Hepatocyte (in vitro differentiated cells): Measurements from ENCODE around the gene MTF1. TPM values are rescaled to one million over a fixed set of nuclear protein-coding genes. Genes with fewer than 3 reads are reported as not detected.

Source experiments
- DNase-seq: peaks from one replicate; pipeline ENCODE4 v3.0.0-alpha.2; 2016; ENCODE audit warnings: low spot score
- H2AFZ ChIP-seq: fragments of 200-600 bp; sonication (generic); 2 replicates; pipeline ENCODE4 v1.6.0; 2016; ENCODE audit warnings: antibody characterized with exemption, mild to moderate bottlenecking
- H3K27ac ChIP-seq: fragments of 200-600 bp; sonication (generic); 2 replicates; pipeline ENCODE4 v1.5.1; 2016; ENCODE audit warnings: mild to moderate bottlenecking
- H3K27me3 ChIP-seq: fragments of 200-600 bp; sonication (generic); 2 replicates; pipeline ENCODE4 v1.6.1; 2016
- H3K36me3 ChIP-seq: fragments of 200-600 bp; sonication (generic); replicated peaks from 2 replicates; pipeline ENCODE4 v1.5.1; 2016; ENCODE audit warnings: low read depth; ENCODE audit not compliant: insufficient read depth
- H3K4me1 ChIP-seq: fragments of 200-600 bp; sonication (generic); 2 replicates; pipeline ENCODE4 v1.5.1; 2016; ENCODE audit warnings: mild to moderate bottlenecking, moderate library complexity; ENCODE audit not compliant: insufficient read depth
- H3K4me2 ChIP-seq: fragments of 200-600 bp; sonication (generic); 2 replicates; pipeline ENCODE4 v1.6.0; 2016
- H3K4me3 ChIP-seq: fragments of 200-600 bp; sonication (generic); 2 replicates; pipeline ENCODE4 v1.5.1; 2016; ENCODE audit warnings: mild to moderate bottlenecking
- H3K79me2 ChIP-seq: fragments of 200-600 bp; sonication (generic); 2 replicates; pipeline ENCODE4 v1.6.0; 2017; ENCODE audit warnings: mild to moderate bottlenecking
- H3K9me2 ChIP-seq: fragments of 200-600 bp; sonication (generic); replicated peaks from 2 replicates; pipeline ENCODE4 v1.6.0; 2017; ENCODE audit warnings: mild to moderate bottlenecking; ENCODE audit not compliant: insufficient read depth
- H3K9me3 ChIP-seq: fragments of 200-600 bp; sonication (generic); 2 replicates; pipeline ENCODE4 v1.5.1; 2016; ENCODE audit warnings: low read depth, mild to moderate bottlenecking
- H4K20me1 ChIP-seq: fragments of 200-600 bp; sonication (generic); 2 replicates; pipeline ENCODE4 v1.6.0; 2016; ENCODE audit warnings: mild to moderate bottlenecking; ENCODE audit not compliant: insufficient read depth, poor library complexity, severe bottlenecking
- EZH2 ChIP-seq: fragments of 200-600 bp; sonication (generic); IDR thresholded peaks from 2 replicates; pipeline ENCODE4 v1.6.1; 2016; ENCODE audit warnings: antibody characterized with exemption, mild to moderate bottlenecking, borderline replicate concordance
- EZH2phosphoT487 ChIP-seq: fragments of 200-600 bp; sonication (generic); IDR thresholded peaks from one replicate; pipeline ENCODE4 v1.6.1; 2018; ENCODE audit warnings: antibody characterized with exemption, mild to moderate bottlenecking, low read depth, moderate library complexity; ENCODE audit not compliant: unreplicated experiment, severe bottlenecking
- WGBS: methylation state at CpG from one replicate; pipeline ENCODE4 v1.1.6; 2016; ENCODE audit warnings: low lambda C conversion rate; ENCODE audit errors: missing lambda C conversion rate; 5-methylcytosine and 5-hydroxymethylcytosine counted together
- polyA plus RNA-seq: library from polyadenylated mRNA; unstranded; fragments of >200 nt; fragmentation: Nextera tagmentation; extraction: Ambion mirVana; gene quantifications from 2 replicates; pipeline ENCODE4 v1.2.1, GENCODE V29; 2016
- total RNA-seq: library from RNA; depleted of rRNA; stranded (reverse); fragments of >200 nt; gene quantifications from 2 replicates; pipeline ENCODE4 v1.2.3, GENCODE V29; 2014
- TF ChIP-seq, protein P1 (sequence below): fragments of 200-600 bp; sonication (generic); IDR thresholded peaks from 2 replicates; pipeline ENCODE4 v1.5.1; 2016; ENCODE audit warnings: antibody characterized with exemption, mild to moderate bottlenecking; ENCODE audit not compliant: poor library complexity

Gene MTF1
- total and polyA plus RNA-seq, 2 experiments from 2014 or later, result 5.0 to 5.1 TPM

DNA sequence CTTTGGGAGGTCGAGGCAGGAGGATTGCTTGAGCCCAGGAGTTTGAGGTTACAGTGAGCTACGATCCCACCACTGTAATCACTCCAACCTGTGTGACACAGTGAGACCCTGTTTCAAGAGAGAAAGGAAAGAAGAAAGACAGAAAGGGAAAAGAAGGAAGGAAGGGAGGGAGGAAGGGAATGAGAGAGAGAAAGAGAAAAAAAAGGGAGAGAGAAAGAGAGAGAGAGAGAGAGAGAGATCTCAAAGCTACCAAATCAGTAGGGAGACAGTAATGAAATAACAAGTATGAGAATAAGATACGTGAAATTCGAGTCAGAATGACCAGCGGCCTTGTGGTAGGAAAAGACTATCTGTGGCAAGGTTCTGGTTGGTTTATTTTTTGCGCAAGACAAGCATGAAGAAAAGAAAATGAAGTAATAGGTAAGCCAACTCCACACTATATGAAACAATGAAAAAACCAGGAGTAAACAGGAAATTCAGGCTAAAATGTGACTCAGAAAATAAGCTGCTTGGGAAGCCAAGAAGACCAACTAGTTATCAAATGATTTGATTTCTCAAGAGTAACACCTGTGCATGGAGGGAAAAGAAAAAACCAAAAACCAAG, 8.9 kb downstream of the MTF1 start:
- no peaks in the 10 kb centered on the region for H3K4me1 ChIP-seq
- H3K36me3 ChIP-seq, result no peaks in the 10 kb centered on the region
- no peak overlapping the region for H3K4me3 ChIP-seq
- TF ChIP-seq EZH2phosphoT487, result no peak
- TF ChIP-seq, protein P1, sequence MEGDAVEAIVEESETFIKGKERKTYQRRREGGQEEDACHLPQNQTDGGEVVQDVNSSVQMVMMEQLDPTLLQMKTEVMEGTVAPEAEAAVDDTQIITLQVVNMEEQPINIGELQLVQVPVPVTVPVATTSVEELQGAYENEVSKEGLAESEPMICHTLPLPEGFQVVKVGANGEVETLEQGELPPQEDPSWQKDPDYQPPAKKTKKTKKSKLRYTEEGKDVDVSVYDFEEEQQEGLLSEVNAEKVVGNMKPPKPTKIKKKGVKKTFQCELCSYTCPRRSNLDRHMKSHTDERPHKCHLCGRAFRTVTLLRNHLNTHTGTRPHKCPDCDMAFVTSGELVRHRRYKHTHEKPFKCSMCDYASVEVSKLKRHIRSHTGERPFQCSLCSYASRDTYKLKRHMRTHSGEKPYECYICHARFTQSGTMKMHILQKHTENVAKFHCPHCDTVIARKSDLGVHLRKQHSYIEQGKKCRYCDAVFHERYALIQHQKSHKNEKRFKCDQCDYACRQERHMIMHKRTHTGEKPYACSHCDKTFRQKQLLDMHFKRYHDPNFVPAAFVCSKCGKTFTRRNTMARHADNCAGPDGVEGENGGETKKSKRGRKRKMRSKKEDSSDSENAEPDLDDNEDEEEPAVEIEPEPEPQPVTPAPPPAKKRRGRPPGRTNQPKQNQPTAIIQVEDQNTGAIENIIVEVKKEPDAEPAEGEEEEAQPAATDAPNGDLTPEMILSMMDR, result no peak
- TF ChIP-seq EZH2, result no peak
- peaks cover 17% of the 10 kb centered on the region for H4K20me1 ChIP-seq
- H3K27me3 ChIP-seq, result no peaks in the 10 kb centered on the region
- H3K4me2 ChIP-seq, result no peak overlapping the region
- no peak overlapping the region for H2AFZ ChIP-seq
- DNase-seq, result no peak
- H3K27ac ChIP-seq, result no peak overlapping the region
- 93% methylated on average over 6 of the region's 6 CpGs for WGBS
- no peaks in the 10 kb centered on the region for H3K9me3 ChIP-seq
- H3K79me2 ChIP-seq, result peaks cover 95% of the 10 kb centered on the region
- no peaks in the 10 kb centered on the region for H3K9me2 ChIP-seq

DNA sequence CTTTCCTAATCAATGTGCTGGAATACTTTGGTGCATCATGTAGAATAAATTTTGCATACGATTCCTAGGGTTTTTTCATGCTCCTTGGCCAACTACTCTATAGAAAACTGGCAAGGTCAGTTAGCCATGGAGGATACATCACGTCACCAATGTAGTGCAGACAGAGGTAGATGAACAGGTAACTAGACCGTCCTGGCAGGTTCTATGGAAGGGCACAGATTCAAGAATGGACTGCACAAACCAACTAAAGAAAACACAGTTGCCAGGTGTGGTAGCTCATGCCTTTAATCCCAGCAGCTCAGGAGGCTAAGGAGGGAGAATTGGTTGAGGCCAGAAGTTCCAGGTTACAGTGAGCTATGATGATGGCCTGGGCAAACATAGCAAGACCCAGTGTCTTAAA, 9.9 kb downstream of the MTF1 start:
- Histone ChIP-seq H3K79me2 (peaks cover 89% of the 10 kb centered on the region), H3K36me3 (no peaks in the 10 kb centered on the region), H3K27me3 (no peaks in the 10 kb centered on the region), H3K9me2 (no peaks in the 10 kb centered on the region), H3K9me3 (no peaks in the 10 kb centered on the region), H3K27ac (no peak overlapping the region), H3K4me2 (no peak overlapping the region), H3K4me1 (no peaks in the 10 kb centered on the region), H3K4me3 (no peak overlapping the region), H4K20me1 (peaks cover 17% of the 10 kb centered on the region), H2AFZ (no peak overlapping the region)
- TF ChIP-seq EZH2phosphoT487 (no peak), EZH2 (no peak)
- TF ChIP-seq, protein P1, result no peak
- DNase-seq, result no peak
- 96% methylated on average over 3 of the region's 3 CpGs for WGBS

DNA sequence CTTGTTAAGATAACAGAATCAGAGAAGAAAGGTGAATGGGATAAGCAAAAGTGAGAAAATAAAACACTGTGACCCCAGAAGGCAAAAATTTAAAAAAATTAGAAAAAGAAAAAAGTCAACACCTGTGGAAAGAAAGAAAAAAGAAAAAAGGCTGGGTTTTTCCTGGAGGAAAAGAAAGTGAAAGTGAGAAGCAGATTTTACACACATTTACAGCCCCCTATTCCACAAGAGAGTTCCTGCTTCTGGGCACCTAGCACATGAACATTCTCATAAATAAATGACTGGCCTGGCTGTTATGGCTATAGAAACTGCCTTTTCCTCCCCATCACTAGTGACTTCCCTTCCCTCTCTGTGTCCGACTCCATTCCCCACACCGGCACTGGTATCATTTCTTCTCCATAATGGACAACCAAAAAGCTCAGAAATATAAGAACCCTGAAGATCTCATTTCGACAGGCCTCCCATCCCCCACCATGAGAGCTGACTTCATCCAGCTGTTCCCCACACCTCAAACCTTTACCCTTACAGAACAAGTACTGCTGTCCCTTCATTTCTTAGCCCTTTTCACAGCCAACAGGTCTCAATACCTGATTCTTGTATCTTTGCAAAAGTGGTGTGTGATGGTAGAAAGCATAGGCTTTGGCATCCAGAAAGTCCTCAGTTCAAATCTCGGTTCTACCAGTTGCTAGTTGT, 12.6 kb downstream of the MTF1 start:
- Histone ChIP-seq H3K4me2 (no peak overlapping the region), H3K36me3 (no peaks in the 10 kb centered on the region), H2AFZ (no peak overlapping the region), H3K4me3 (no peak overlapping the region), H3K27me3 (no peaks in the 10 kb centered on the region), H3K9me3 (no peaks in the 10 kb centered on the region), H3K27ac (no peak overlapping the region), H4K20me1 (peaks cover 17% of the 10 kb centered on the region), H3K4me1 (no peaks in the 10 kb centered on the region), H3K79me2 (peaks cover 72% of the 10 kb centered on the region), H3K9me2 (no peaks in the 10 kb centered on the region)
- DNase-seq, result no peak
- TF ChIP-seq, protein P1, result no peak
- TF ChIP-seq EZH2phosphoT487, result no peak
- no peak for TF ChIP-seq EZH2
- 94% methylated on average over 4 of the region's 4 CpGs for WGBS
